ENCODE measurements around the gene LRRC38.
A peak's percentile ranks its signal among the peaks of the same experiment; 100 is the strongest.

The LRRC38 gene

DNA sequence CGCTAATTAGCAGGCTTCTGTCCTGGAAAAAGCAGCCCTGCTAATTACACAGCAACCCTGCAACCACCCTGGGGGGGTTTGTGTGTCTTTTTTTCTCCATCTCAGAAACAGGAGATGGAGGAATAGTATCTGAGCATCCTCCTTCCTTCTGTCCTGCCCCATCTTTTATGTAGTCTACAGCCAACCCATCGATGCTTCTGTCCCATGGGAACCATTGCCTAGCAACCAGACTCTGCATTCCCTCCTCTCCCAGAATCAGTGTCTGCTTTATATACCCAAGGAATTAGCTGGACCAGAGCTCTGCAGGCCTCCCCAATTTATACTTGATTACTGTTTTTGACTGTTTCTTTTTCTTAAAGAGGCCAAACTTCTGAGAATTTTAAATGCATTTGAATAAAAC, 35.1 kb downstream of the LRRC38 start:
- Mint-ChIP-seq H3K36me3 (ENCODE audit: low read depth) (no peaks in the 10 kb centered on the region), H3K9me3 (peaks cover 10% of the 10 kb centered on the region), H3K4me3 (no peak overlapping the region), H3K27me3 (ENCODE audit: low read depth) (peaks cover 20% of the 10 kb centered on the region), H3K4me1 (no peaks in the 10 kb centered on the region), H3K27ac (no peak overlapping the region)
- no peak for TF ChIP-seq CTCF (IDR thresholded peaks at IDR 0.05; ENCODE audit: unreplicated experiment in 3 of 3)

DNA sequence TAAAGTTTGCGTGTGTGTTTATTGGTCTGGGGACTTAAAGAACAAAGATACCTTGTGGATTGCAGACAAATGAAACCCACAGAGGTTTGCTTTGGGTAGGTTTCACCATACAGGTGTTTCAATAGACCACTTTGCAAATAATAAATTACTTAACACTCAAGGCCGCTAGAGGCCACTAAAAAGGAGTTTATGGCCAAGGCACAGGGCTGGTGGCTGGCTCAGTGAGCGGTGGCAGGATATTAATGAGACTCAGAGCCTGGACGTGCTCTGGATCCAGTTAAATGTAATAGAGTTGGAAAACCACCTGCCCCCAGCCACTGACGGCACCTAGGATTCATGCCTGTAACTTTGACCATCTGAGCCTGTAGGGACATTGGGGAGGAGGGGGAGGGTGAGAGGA, 44.5 kb downstream of the LRRC38 start:
- no peaks in the 10 kb centered on the region for H3K36me3 Mint-ChIP-seq (ENCODE audit: low read depth)
- TF ChIP-seq CTCF (IDR thresholded peaks at IDR 0.05; ENCODE audit: unreplicated experiment in 3 of 3) = peak in 2 of 3 experiments; percentile 28
- H3K9me3 Mint-ChIP-seq = no peaks in the 10 kb centered on the region
- no peak overlapping the region for H3K27ac Mint-ChIP-seq
- H3K27me3 Mint-ChIP-seq (ENCODE audit: low read depth) = peaks cover 41% of the 10 kb centered on the region
- no peak overlapping the region for H3K4me3 Mint-ChIP-seq
- no peaks in the 10 kb centered on the region for H3K4me1 Mint-ChIP-seq

- Mint-ChIP-seq H3K4me1 (no peaks in the 10 kb centered on the region), H3K27ac (no peak overlapping the region), H3K27me3 (ENCODE audit: low read depth) (peaks cover 38% of the 10 kb centered on the region), H3K36me3 (ENCODE audit: low read depth) (no peaks in the 10 kb centered on the region), H3K4me3 (no peak overlapping the region), H3K9me3 (no peaks in the 10 kb centered on the region)
- no peak for TF ChIP-seq CTCF (IDR thresholded peaks at IDR 0.05; ENCODE audit: unreplicated experiment in 3 of 3)
Measured at GRCh38 chr1:13465515-13465914, 48.3 kb downstream of the LRRC38 start.

GRCh38 chr1:13462682-13463081, 51.1 kb downstream of the LRRC38 start:
- H3K27ac Mint-ChIP-seq = no peak overlapping the region
- H3K4me1 Mint-ChIP-seq = peaks cover 6% of the 10 kb centered on the region
- peaks cover 3% of the 10 kb centered on the region for H3K9me3 Mint-ChIP-seq
- no peaks in the 10 kb centered on the region for H3K36me3 Mint-ChIP-seq (ENCODE audit: low read depth)
- no peak for TF ChIP-seq CTCF (IDR thresholded peaks at IDR 0.05; ENCODE audit: unreplicated experiment in 3 of 3)
- H3K27me3 Mint-ChIP-seq (ENCODE audit: low read depth) = peaks cover 44% of the 10 kb centered on the region
- H3K4me3 Mint-ChIP-seq = no peak overlapping the region

DNA sequence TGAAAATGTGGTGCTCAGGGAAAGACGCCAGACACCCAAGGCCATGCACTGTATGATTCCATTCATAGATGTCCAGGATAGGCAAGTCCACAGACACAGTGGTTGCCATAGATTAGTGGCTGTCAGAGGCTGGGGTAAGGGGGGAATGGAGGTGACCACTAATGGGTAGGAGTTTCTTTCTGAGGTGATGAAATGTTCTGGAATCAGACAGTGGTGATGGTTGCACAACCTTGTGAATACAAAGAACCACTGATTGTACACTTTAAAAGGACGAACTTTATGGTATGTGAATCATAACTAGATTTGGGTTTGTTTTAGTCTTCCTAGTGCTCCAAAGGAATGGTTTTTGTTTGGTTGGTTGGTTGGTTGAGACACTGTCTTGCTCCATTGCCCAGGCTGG, 51.8 kb downstream of the LRRC38 start:
- no peaks in the 10 kb centered on the region for H3K36me3 Mint-ChIP-seq (ENCODE audit: low read depth)
- H3K4me1 Mint-ChIP-seq = peaks cover 11% of the 10 kb centered on the region
- peaks cover 41% of the 10 kb centered on the region for H3K27me3 Mint-ChIP-seq (ENCODE audit: low read depth)
- peaks cover 3% of the 10 kb centered on the region for H3K9me3 Mint-ChIP-seq
- H3K27ac Mint-ChIP-seq = no peak overlapping the region
- H3K4me3 Mint-ChIP-seq = no peak overlapping the region
- TF ChIP-seq CTCF (IDR thresholded peaks at IDR 0.05; ENCODE audit: unreplicated experiment in 3 of 3) = no peak

DNA sequence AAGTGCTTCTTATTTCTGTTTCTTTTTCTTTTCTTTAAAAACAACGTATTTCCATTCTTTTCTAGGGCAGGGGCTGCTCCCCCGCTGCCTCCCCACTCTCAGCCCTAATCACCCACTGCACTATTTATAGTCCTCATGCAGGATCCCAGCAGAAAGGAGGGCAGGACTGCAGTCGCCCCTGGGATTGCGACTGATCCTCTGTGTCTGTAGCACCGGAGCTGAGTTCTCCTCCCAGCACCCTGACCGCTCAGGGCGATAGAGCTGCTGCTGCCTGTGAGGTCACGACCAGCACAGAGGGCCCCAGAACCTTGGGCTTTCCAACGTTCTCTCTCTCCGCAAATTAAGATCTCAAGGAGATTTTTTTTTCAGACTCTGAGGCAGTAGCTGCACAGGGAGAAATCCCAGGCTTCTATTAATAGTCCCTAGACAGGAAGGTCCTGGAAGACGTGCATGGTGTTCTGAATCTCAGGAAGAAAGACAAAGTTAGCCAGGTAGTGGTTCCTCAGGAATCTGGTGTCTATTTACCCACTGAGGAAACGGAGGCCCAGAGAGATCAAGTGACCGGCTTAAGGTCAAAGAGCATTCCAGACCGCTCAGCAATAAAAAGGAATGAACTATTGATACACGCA, 56.8 kb downstream of the LRRC38 start:
- Mint-ChIP-seq H3K27ac (no peak overlapping the region), H3K9me3 (peaks cover 8% of the 10 kb centered on the region), H3K4me3 (no peak overlapping the region), H3K36me3 (ENCODE audit: low read depth) (no peaks in the 10 kb centered on the region), H3K4me1 (peaks cover 13% of the 10 kb centered on the region), H3K27me3 (ENCODE audit: low read depth) (peaks cover 24% of the 10 kb centered on the region)
- no peak for TF ChIP-seq CTCF (IDR thresholded peaks at IDR 0.05; ENCODE audit: unreplicated experiment in 3 of 3)

Measured in nephron (organoid).